Pancreas (tissue), 10 donors: ENCODE measurements around the gene KCNN1. TPM values are rescaled to one million over a fixed set of nuclear protein-coding genes. Genes with fewer than 3 reads are reported as not detected.

Source experiments
- ATAC-seq, 4 donors: fragments of 200-7000 bp; cut with Tn5 transposase; one replicate each; pipeline versions ENCODE4 v1.8.0 to v1.9.1; 2020; ENCODE audit warnings: mild to moderate bottlenecking in 4 of 4, moderate library complexity in 4 of 4
- DNase-seq, 6 donors: peaks; one replicate each; pipeline ENCODE4 v3.0.0-alpha.2; 2020
- FAIRE-seq: peaks from 2 replicates; lab custom pipeline; 2012; peaks lifted over from hg19 to GRCh38; lab: Jason Lieb, UNC
- H3K27ac ChIP-seq, 4 donors: fragments of 200-600 bp; sonication (generic); 1 replicate in 3 of 4; 2 replicates in 1 of 4; pipeline versions ENCODE4 v1.5.0 to v1.8.0; 2020
- H3K27me3 ChIP-seq, 4 donors: fragments of 200-600 bp; one replicate each; pipeline ENCODE4 v1.8.0; 2021
- H3K36me3 ChIP-seq, 3 donors: fragments of 200-600 bp; sonication (generic) in 1 of 3; one replicate each; pipeline versions ENCODE4 v1.5.0 to v1.8.0; 2020 to 2021
- H3K4me1 ChIP-seq, 3 donors: fragments of 200-600 bp; one replicate each; pipeline ENCODE4 v1.8.0; 2021
- H3K4me3 ChIP-seq, 4 donors: fragments of 200-600 bp; sonication (generic) in 2 of 4; one replicate each; pipeline versions ENCODE4 v1.5.0 to v1.8.0; 2020 to 2021
- H3K9me3 ChIP-seq, 4 donors: fragments of 200-600 bp; one replicate each; pipeline ENCODE4 v1.8.0; 2021
- CTCF ChIP-seq, 4 donors: fragments of 200-600 bp; sonication (generic) in 3 of 4; IDR thresholded peaks; one replicate each; pipeline versions ENCODE4 v1.5.0 to v1.8.0; 2021; ENCODE audit warnings: antibody characterized with exemption in 4 of 4
- WGBS, 2 donors: extraction: QIAGEN DNeasy Blood & Tissue Kit; methylation state at CpG; one replicate each; pipeline ENCODE4 v1.1.7; 2013; 5-methylcytosine and 5-hydroxymethylcytosine counted together
- intact Hi-C, 3 donors: fragments of 100-400 bp; cut with DNase I; formaldehyde crosslinking; loops; one replicate each; pipeline versions ENCODE4 v1.11.1 to v1.14.2; 2022
- polyA plus RNA-seq, 2 donors: library from polyadenylated mRNA; stranded (reverse); fragments of 200-250 nt; gene quantifications; one replicate each; pipeline ENCODE4 v1.2.3, GENCODE V29; 2013
- total RNA-seq, 6 donors: library from RNA; stranded (reverse); fragmentation: NEBNext Ultra II Directional in 4 of 6; extraction: Animal tissue kit (Norgen Biotek cat#: 25700) in 4 of 6; gene quantifications; one replicate each; pipeline versions ENCODE4 v1.2.1 to v1.2.4, GENCODE V29; 2021 to 2023
- donor health status: healthy with polysubstance abuse.
- donor health status: DM: no; HTN: no; CAD: no; lungs with moderate emphysema.
- donor health status: DM: no; HTN: no; CAD: no.
- donor health status: control.
- donor health status: control.
- donor health status: Bipolar disorder and iron deficiency.
- donor health status: DM: yes; HTN: yes; CAD: no.
- donor health status: DM: no; HTN: no; CAD: no.
- donor health status: DM: no; HTN: no; CAD: no.
- donor health status: DM: yes; HTN: yes; CAD: no.

The KCNN1 gene
- total and polyA plus RNA-seq, 8 donors = 0.08 to 0.33 (median 0.19) TPM; not detected in 5

GRCh38 chr19:17950310-17951156 lies 16.4 kb upstream of the KCNN1 start:
- FAIRE-seq = no peak
- Histone ChIP-seq H3K27me3 (peaks cover 0 to 19% (median 8%) of the 10 kb centered on the region in 4 donors), H3K9me3 (no peaks in the 10 kb centered on the region), H3K36me3 (no peaks in the 10 kb centered on the region), H3K4me3 (no peak overlapping the region), H3K27ac (no peak overlapping the region), H3K4me1 (peaks cover 0 to 24% (median 20%) of the 10 kb centered on the region in 3 donors)
- no peak for TF ChIP-seq CTCF (IDR thresholded peaks at IDR 0.05)
- 3% methylated on average over 45 to 48 of the region's 48 CpGs for WGBS, 2 donors
- DNase-seq = no peak
- no peak for ATAC-seq
- intact Hi-C loops = no loop called here

- 2 to 3% methylated on average over 33 of the region's 33 CpGs for WGBS, 2 donors
- TF ChIP-seq CTCF (IDR thresholded peaks at IDR 0.05) = no peak
- peaks cover 0 to 24% (median 8%) of the 10 kb centered on the region in 4 donors for H3K27me3 ChIP-seq
- no peaks in the 10 kb centered on the region for H3K9me3 ChIP-seq
- DNase-seq (no peak), ATAC-seq (no peak), FAIRE-seq (no peak)
- H3K4me3 ChIP-seq = peak overlapping the region in 1 of 4 donors; percentile 12
- no peak overlapping the region for H3K27ac ChIP-seq
- intact Hi-C loops = no loop called here
- H3K4me1 ChIP-seq = peaks cover 0 to 24% (median 20%) of the 10 kb centered on the region in 3 donors
- H3K36me3 ChIP-seq = no peaks in the 10 kb centered on the region
These were observed 15.5 kb upstream of the KCNN1 start for GRCh38 chr19:17951157-17951989.

- no peak for ATAC-seq
- Histone ChIP-seq H3K27me3 (peaks cover 0 to 28% (median 8%) of the 10 kb centered on the region in 4 donors), H3K4me1 (peaks cover 0 to 23% (median 20%) of the 10 kb centered on the region in 3 donors), H3K9me3 (no peaks in the 10 kb centered on the region), H3K27ac (no peak overlapping the region), H3K36me3 (no peaks in the 10 kb centered on the region), H3K4me3 (peak overlapping the region in 1 of 4 donors; percentile 12)
- TF ChIP-seq CTCF (IDR thresholded peaks at IDR 0.05) = no peak
- no peak for FAIRE-seq
- intact Hi-C loops = no loop called here
- DNase-seq = peak in 1 of 6 donors; percentile 67
- 1 to 3% methylated on average over 45 to 67 of the region's 68 CpGs for WGBS, 2 donors
These were observed 14.6 kb upstream of the KCNN1 start for GRCh38 chr19:17951990-17952976.

- Histone ChIP-seq H3K4me1 (peaks cover 0 to 22% (median 20%) of the 10 kb centered on the region in 3 donors), H3K4me3 (no peak overlapping the region), H3K9me3 (no peaks in the 10 kb centered on the region), H3K27ac (no peak overlapping the region), H3K36me3 (no peaks in the 10 kb centered on the region), H3K27me3 (peaks cover 0 to 28% (median 8%) of the 10 kb centered on the region in 4 donors)
- intact Hi-C loops = no loop called here
- WGBS, 2 donors = 45 to 71% methylated on average over 6 to 7 of the region's 7 CpGs
- no peak for DNase-seq
- no peak for TF ChIP-seq CTCF (IDR thresholded peaks at IDR 0.05)
- FAIRE-seq = no peak
- no peak for ATAC-seq
These were observed 13.5 kb upstream of the KCNN1 start for GRCh38 chr19:17953316-17953801.
